AG09319 (cell line): Measurements from ENCODE around the gene THSD4.

Experiments
- DNase-seq: peaks from one replicate; pipeline ENCODE4 v3.0.0-alpha.2; 2010; ENCODE audit warnings: low read depth; ENCODE audit errors: extremely low read depth
- TF ChIP-seq, protein P1 (sequence below): IDR thresholded peaks from 2 replicates; pipeline ENCODE4 v1.5.1; 2011; ENCODE audit warnings: low read depth, mild to moderate bottlenecking, inconsistent platforms, low read length, moderate library complexity

The THSD4 gene

DNA sequence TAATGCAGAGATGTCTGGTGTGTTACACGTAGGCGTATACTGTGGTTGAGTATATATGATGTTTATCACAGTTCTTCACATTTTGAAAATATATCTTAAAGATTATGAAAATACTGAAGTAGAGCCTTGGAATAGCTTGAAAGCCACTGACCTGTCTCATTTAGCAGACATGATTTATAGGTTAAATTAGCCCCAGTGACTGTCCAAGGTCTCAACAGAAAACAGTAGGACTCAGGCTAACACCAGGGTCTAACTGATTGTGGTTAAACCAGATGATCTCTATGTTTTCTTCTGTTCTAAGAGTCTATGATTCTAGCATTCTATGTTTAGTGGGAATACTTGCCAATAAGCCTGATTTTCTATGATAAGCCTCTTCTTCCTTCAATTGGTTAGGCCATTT, 528.6 kb downstream of the THSD4 start:
- no peak for DNase-seq
- TF ChIP-seq, protein P1, sequence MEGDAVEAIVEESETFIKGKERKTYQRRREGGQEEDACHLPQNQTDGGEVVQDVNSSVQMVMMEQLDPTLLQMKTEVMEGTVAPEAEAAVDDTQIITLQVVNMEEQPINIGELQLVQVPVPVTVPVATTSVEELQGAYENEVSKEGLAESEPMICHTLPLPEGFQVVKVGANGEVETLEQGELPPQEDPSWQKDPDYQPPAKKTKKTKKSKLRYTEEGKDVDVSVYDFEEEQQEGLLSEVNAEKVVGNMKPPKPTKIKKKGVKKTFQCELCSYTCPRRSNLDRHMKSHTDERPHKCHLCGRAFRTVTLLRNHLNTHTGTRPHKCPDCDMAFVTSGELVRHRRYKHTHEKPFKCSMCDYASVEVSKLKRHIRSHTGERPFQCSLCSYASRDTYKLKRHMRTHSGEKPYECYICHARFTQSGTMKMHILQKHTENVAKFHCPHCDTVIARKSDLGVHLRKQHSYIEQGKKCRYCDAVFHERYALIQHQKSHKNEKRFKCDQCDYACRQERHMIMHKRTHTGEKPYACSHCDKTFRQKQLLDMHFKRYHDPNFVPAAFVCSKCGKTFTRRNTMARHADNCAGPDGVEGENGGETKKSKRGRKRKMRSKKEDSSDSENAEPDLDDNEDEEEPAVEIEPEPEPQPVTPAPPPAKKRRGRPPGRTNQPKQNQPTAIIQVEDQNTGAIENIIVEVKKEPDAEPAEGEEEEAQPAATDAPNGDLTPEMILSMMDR = no peak

DNA sequence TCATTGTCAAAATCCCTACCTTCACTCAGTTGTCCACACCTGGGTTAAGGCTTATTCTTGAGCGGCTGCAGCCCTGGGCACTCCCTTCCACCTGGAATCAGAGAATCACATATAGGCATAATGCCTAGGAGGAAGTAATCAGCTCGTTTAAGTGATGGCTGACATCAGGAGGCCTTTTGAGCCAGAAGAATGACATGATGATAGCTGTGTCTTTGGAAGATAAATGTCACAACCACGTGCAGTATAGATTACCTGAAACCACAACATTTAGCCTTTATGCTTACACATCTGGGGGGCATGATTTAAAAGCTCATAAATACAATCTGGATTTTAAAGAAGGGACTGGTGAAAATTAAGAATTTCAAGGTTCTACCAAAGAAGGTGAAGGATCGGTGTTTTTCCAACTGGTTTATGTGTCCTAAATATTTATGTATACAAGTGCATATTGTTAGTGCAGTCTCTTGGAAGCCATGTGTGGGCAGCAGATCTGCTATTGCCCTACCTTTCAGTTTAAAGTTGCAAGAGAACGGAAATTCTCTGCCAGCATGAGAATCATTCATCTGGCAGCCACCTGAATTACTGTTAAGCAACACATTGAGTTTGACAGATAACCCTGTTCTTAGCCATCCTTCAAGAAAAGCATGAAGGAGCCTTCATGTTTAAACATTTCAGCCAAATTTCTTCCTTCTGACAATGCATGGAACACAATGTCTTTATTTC, 531.7 kb downstream of the THSD4 start:
- TF ChIP-seq, protein P1 = no peak
- DNase-seq = no peak

DNA sequence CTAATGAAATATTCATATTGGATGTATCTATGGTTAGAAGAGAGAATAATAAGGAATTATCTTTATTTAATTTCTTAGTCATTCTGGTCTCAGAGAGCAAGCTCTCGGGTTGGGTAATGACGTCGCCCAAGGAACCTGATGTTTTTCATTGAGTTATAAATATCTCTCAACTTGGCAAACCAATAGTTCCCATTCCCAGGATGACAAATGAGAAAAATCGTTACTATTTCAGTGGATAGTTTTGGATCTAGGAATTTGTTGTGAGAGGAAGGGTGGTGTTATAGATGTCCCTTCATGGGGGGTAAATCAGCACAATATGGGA, 532.2 kb downstream of the THSD4 start:
- no peak for DNase-seq
- TF ChIP-seq, protein P1 = no peak

DNA sequence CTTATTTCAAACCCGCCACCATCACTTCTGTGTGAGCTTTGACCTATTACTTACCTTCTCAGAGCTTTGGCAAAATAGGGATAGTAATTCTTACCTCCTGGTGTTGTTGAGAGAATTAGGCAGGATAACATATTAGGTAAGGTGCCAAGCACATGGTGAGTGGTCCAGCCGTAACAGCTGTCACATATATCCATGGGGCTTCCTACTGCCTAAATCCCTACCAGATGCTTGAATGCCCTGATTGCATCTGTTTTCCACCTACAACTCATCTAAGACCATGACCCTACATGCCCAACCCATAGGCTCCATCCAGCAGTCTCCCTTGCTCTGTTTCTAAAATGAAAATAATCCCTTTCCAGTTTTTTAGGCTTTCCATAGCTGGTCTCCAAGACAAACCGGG, 532.8 kb downstream of the THSD4 start:
- no peak for DNase-seq
- TF ChIP-seq, protein P1 = no peak

DNA sequence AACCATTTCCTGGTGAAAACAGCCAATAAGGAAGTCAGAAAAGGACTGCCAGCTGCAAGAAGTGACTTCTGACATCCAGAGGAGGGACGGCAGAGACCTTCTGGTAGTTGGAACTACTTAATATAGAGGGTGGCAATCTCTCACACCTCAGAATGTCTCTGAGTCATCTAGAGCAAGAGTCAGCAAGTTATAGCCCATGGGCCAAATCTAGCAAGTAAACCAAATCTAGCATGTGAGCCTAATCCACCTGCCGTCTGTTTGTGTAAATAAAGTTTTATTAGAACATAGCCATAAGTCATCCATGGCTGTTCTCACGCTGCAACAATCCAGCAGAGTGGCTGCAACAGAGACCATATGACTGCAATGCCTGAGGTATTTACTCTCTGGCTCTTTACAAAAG, 534.6 kb downstream of the THSD4 start:
- TF ChIP-seq, protein P1 = no peak
- DNase-seq = no peak

DNA sequence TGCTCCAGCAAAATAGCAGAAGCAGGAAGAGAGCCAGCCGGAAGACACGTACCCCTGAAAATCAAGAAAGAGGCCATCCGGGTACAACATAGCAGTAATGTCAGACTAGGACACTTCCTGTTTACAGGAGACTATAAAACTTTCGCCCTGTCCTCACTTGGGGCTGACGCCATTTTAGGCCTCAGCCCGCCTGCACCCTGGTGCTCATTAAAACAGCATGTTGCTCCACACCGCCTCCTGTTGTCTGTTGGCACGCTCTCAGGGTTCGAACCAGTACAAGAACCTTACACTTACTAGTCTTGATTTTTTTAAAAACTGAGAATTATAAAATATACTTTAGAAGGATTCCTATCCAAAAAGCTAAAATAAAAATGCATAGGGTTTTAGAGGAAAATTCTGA, 535.3 kb downstream of the THSD4 start:
- TF ChIP-seq, protein P1 = no peak
- no peak for DNase-seq

DNA sequence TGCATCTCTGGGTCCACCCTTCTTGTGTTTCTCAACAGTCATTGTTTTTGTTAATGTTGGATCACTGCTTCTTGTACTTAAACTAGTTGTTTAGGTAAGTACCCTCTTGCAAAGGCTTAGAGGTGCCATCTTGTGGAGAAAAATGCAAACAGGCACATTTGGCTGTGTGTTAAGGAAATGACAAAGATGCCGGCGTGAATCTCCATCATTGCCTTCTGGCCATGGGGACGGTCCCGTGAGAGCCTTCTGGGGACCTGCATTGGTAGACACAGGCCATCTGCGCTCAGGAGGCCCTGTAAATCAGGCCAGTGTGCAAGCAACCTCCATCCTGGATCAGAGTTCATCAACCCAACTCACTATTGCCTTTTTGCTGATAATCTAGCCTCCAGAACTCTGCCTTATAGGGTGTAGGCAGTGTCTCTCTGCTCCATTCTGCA, 536.5 kb downstream of the THSD4 start:
- TF ChIP-seq, protein P1 = peak; percentile 63
- peak; percentile 61 for DNase-seq
